Omental fat pad (tissue), 4 donors: Measurements from ENCODE around the gene TMEM42. TPM values are rescaled to one million over a fixed set of nuclear protein-coding genes. Genes with fewer than 3 reads are reported as not detected.

Experiments
- ATAC-seq: fragments of 150-250 bp; one replicate; pipeline ENCODE4 v1.9.1; 2016; ENCODE audit warnings: mild to moderate bottlenecking, moderate library complexity; ENCODE audit not compliant: low FRiP score
- DNase-seq: peaks from one replicate; pipeline ENCODE4 v3.0.0-alpha.2; 2019; ENCODE audit warnings: low spot score
- total RNA-seq, 4 donors: library from RNA; depleted of rRNA; stranded (reverse); fragments of >200 nt; gene quantifications; one replicate each; pipeline ENCODE4 v1.1.0, GENCODE V29; 2016
- TF ChIP-seq, protein P1 (sequence below), 3 donors: fragments of 450-650 bp; IDR thresholded peaks; one replicate each; pipeline ENCODE4 v1.5.1; 2016 to 2017; ENCODE audit warnings: antibody characterized with exemption in 3 of 3, mild to moderate bottlenecking in 3 of 3, moderate library complexity in 2 of 3

The TMEM42 gene
- total RNA-seq, 4 donors from 2014 or later, result 6.1 to 22.1 (median 18.0) TPM

DNA sequence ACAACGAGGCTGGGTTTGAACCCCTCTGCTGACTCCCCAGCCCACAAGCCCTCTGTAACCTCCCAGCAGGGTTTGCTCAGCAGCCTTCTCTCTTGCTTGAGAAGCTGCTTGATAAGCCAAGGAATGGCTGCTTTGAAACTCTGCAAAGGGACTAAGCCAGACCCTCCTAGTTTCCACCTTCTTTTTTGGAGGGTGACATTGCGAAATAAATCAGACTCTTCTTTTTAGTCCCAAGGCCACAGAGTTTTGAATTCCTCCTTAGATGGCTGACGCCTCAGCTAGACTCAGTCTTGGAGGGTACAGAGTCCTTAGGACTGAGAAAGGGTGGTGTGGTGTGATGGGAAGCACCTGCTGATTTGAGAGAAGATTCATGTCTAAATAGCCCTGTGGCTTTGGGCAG lies 13.9 kb downstream of the TMEM42 start:
- TF ChIP-seq, protein P1, sequence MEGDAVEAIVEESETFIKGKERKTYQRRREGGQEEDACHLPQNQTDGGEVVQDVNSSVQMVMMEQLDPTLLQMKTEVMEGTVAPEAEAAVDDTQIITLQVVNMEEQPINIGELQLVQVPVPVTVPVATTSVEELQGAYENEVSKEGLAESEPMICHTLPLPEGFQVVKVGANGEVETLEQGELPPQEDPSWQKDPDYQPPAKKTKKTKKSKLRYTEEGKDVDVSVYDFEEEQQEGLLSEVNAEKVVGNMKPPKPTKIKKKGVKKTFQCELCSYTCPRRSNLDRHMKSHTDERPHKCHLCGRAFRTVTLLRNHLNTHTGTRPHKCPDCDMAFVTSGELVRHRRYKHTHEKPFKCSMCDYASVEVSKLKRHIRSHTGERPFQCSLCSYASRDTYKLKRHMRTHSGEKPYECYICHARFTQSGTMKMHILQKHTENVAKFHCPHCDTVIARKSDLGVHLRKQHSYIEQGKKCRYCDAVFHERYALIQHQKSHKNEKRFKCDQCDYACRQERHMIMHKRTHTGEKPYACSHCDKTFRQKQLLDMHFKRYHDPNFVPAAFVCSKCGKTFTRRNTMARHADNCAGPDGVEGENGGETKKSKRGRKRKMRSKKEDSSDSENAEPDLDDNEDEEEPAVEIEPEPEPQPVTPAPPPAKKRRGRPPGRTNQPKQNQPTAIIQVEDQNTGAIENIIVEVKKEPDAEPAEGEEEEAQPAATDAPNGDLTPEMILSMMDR (IDR thresholded peaks at IDR 0.05), result no peak
- DNase-seq (no peak), ATAC-seq (no peak)

- TF ChIP-seq, protein P1 (IDR thresholded peaks at IDR 0.05), result no peak
- DNase-seq (no peak), ATAC-seq (no peak)
These were observed 15.6 kb downstream of the TMEM42 start for GRCh38 chr3:44877333-44877732.

DNA sequence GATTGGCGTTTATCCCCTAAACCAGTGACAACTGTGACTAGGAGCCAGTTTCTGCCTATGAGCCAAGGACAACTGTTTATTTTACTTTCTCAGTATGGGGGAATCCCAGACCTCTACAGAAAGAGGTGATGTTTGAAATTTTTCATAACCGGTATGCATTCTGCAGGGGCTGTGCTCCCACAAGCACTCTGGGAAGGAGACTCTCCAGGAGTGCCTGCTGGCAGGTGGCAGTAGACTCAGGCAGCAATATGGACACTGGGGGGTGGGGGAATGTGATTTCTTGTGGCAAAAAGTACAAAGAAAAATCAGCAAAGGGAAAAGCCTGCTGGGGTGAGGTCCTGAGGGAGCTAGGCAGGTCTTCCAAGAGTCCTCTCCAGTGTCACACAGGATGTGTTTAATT lies 18.6 kb downstream of the TMEM42 start:
- no peak for DNase-seq
- no peak for ATAC-seq
- TF ChIP-seq, protein P1 (IDR thresholded peaks at IDR 0.05), result no peak

- ATAC-seq (no peak), DNase-seq (no peak)
- TF ChIP-seq, protein P1 (IDR thresholded peaks at IDR 0.05), result no peak
These were observed 21.7 kb downstream of the TMEM42 start for GRCh38 chr3:44883213-44883955.

DNA sequence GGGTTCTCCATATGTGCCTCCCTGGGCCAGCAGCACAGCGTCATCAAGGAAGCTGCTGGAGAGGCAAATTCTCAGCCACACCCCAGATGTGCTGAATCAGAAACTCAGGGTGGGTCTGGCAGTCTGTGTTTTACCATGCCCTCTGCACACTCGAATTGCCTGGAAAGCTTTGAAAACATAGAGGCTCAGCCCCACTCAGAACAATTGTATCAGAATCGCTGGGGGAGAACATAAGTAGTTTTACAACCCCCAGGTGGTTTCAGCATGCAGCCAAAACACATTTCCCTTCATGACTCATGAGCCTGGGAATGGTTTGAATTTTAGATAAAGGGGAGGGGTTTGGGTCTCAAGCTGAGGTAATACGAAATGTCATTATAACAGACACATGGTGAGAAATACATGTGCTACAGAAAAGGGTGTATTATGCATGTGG lies 22.3 kb downstream of the TMEM42 start:
- TF ChIP-seq, protein P1 (IDR thresholded peaks at IDR 0.05), result no peak
- ATAC-seq (peak; percentile 56), DNase-seq (no peak)

DNA sequence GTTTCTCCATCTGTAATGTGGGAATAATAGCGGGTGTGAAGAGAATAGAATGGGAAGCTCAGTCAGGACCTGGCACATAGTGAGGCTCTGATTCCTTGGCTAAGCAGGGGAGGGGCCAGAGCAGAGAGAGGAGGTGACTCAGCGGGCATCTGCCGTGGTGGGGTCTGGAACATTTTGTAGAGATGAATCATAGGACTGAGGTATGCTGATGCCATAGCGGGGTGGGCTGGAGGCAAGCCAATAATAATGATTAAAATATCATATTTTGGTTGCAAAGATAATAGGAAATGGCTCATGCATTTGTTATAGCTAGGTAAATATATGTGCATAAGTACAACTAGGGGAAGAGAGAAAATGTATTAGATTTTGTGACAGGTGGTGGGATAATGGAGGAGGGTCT lies 23.9 kb downstream of the TMEM42 start:
- peak; percentile 90 for ATAC-seq
- no peak for DNase-seq
- TF ChIP-seq, protein P1 (IDR thresholded peaks at IDR 0.05), result no peak

GRCh38 chr3:44886561-44886960 lies 24.8 kb downstream of the TMEM42 start:
- DNase-seq (no peak), ATAC-seq (no peak)
- TF ChIP-seq, protein P1 (IDR thresholded peaks at IDR 0.05), result no peak
